CD4-positive, alpha-beta T cell treated with Interleukin-2 at 100 ng/mL for 4 hours (primary cell): ENCODE results near the gene OR4C3.
A peak's percentile ranks its signal among the peaks of the same experiment; 100 is the strongest.
"Not testable (repeated sequence)": the region's sequence is repeated elsewhere in the genome, so short reads cannot be mapped to it uniquely, and the experiment has no call there.

Experiments used
- DNase-seq: peaks from one replicate; pipeline ENCODE4 v3.0.0-alpha.2; 2020; ENCODE audit warnings: low spot score

Gene OR4C3

GRCh38 chr11:48324620-48325019 lies at the start of gene OR4C3:
OR4C3 (plus strand) TSS chr11:48324920; CDS start chr11:48325022, 102 bp downstream.
- not testable (repeated sequence) for DNase-seq

DNA sequence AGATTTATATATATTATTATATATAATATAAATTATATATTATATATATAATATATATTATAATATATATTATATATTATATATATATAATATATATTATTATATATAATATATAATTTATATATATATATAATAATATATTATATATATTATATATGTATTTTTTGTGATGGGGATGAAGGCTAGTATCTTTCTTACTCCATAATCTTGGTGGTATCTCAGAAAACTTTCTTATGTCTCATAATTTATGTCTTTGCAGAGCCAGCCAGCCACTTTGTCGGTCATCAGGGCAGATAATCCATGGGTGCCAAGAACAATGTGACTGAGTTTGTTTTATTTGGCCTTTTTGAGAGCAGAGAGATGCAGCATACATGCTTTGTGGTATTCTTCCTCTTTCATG lies 18.8 kb upstream of the OR4C3 start, which contains the start of gene OR4S1:
Gene OR4S1, plus strand, starts transcription at position 301 of the 400 bp plus-strand sequence. Its CDS starts 0 bp downstream, at position 301.
- no peak for DNase-seq

DNA sequence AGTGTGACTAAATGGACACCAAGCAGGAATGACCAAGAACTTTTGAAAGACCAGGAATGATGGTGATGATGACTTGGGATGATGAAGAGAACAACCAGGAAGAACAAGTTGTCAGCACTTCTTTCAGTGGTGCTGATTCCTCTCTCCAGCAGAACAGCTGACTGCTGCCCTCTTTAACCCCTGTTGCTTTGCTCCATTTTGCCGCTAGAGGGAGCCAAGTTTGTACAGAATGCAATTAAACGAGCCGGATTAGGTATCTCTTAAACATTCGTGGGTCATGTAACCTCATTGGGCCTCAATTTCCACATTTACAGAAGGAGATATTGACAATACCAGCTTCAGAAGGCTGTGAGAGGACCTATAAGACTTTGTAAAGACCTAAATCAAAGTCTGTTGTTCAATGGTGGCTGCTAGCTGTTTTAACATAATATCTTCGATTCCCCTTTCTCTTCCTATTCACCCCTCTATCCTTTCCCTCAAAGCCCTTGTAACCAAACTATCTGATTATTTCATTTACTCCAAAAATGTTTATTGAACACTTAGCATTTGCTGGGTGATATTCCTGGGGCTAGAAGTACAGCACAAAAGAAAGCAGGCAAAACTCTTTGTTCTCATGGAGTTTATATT lies 16.8 kb upstream of the OR4C3 start:
- peak; percentile 72 for DNase-seq

DNA sequence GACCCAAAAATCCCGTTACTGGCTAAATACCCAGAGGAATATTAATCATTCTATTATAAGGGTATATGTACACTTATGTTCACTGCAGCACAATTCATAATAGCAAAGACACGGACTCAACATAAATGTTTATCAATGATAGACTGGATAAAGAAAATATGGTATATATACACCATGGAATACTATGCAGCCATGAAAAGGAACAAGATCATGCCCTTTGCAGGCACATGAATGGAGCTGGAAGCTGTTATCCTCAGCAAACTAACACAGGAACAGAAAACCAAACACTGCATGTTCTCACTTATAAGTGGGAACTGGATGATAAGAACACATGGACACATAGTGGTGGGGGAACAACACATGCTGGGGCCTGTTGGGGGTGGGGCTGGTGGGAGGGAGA lies 11.1 kb upstream of the OR4C3 start:
- not testable (repeated sequence) for DNase-seq

- not testable (repeated sequence) for DNase-seq
These were observed 4.9 kb upstream of the OR4C3 start for GRCh38 chr11:48319813-48320212.

DNA sequence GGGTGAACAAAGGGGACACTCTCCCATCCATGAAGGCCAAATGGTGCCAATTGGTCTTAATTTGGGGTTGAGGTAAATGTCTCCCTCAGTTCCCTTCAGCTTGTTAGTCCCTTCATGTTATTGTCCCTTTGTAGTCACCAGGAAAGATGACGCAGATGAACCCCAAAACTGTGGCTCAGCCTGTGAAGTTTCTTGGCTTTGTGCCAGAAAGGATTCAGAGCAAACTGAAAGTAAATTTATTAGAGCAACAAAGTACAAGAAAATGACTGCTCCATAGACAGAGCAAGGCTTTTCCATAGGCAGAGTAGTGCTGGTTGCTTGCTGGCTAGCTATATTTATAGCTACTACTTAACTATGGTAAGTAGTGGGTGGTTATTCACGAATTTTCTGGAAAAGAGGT lies 16.7 kb downstream of the OR4C3 start:
- peak; percentile 37 for DNase-seq

DNA sequence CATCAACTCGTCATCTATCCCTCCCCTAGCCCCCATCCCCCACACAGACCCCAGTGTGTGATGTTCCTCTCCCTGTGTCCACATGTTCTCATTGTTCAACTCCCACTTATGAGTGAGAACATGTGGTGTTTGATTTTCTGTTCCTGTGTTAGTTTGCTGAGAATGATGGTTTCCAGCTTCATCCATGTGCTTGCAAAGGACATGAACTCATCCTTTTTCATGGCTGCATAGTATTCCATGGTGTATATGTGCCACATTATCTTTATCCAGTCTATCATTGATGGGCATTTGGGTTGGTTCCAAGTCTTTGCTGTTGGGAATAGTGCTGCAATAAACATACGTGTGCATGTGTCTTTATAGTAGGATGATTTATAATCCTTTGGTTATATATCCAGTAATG lies 17.8 kb downstream of the OR4C3 start:
- DNase-seq, result not testable (repeated sequence)

GRCh38 chr11:48346286-48346685 lies 21.6 kb downstream of the OR4C3 start:
- DNase-seq, result not testable (repeated sequence)

DNA sequence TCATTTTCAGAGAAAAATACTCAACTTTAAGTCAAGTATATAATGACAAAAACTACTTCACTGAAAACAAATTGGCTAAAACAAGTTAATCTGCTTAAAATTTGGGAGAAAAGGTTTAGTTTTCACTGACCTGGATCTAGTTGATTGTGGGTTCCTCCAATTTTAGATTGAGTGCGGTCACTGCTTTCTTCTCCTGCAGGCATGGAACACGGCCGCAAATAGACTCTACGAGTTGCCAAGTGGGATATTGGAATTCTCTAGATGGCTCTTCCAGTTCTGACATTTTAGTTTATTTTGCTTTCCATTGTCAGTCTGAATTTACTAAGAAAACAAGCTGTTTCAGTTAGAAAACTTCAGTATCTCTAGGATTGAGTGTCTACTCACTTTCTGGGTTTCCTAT lies 29.3 kb downstream of the OR4C3 start:
- no peak for DNase-seq

GRCh38 chr11:48354677-48355076 lies 30.0 kb downstream of the OR4C3 start:
- DNase-seq, result no peak

- not testable (repeated sequence) for DNase-seq
These were observed 36.6 kb downstream of the OR4C3 start for GRCh38 chr11:48361289-48361688.

DNA sequence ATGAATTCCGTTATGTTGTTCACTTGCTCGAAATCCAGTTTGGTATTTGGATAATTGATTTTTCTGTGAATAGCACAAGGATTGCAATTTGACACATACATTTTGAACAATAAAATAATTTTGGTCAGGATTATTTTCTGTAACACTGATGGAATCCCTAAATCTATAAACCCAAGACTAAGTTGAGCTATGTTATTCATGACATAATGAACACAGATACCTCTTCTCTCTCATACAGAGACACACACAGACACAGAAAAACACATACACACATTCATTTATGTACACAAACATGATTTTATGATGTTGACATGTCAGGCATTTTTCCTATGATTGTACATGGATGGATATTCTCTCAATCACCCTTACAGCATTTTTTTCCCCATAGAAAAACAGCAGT lies 41.6 kb downstream of the OR4C3 start, which contains the start of gene OR4C5:
Gene OR4C5, minus strand, starts transcription at position 101 of the 400 bp plus-strand sequence. Its CDS starts 0 bp downstream, at position 101.
- DNase-seq, result no peak
